SW480 (cell line): ENCODE data around the gene MRTFA.
A peak's percentile ranks its signal among the peaks of the same experiment; 100 is the strongest.

Experiments
- DNase-seq: peaks from one replicate; pipeline ENCODE4 v3.0.0-alpha.2; 2016; ENCODE audit warnings: low spot score

The MRTFA gene

GRCh38 chr22:40463017-40463631 is 173.4 kb downstream of the MRTFA start:
- no peak for DNase-seq

- no peak for DNase-seq
Observed at GRCh38 chr22:40462195-40462984, 174.1 kb downstream of the MRTFA start.

GRCh38 chr22:40453671-40454070 is 182.8 kb downstream of the MRTFA start:
- no peak for DNase-seq

GRCh38 chr22:40452730-40453487 is 183.6 kb downstream of the MRTFA start:
- DNase-seq = no peak

- DNase-seq = no peak
Observed at GRCh38 chr22:40451210-40451609, 185.3 kb downstream of the MRTFA start.

GRCh38 chr22:40450616-40451015 is 185.9 kb downstream of the MRTFA start:
- DNase-seq = no peak

- no peak for DNase-seq
Observed at GRCh38 chr22:40449676-40450035, 186.9 kb downstream of the MRTFA start.

GRCh38 chr22:40446203-40446602 is 190.3 kb downstream of the MRTFA start:
- DNase-seq = no peak

GRCh38 chr22:40444178-40444831 is 192.2 kb downstream of the MRTFA start:
- no peak for DNase-seq

- DNase-seq = no peak
Observed at GRCh38 chr22:40443732-40444131, 192.8 kb downstream of the MRTFA start.

- DNase-seq = no peak
Observed at GRCh38 chr22:40441761-40442390, 194.6 kb downstream of the MRTFA start.

- DNase-seq = peak; percentile 63
Observed at GRCh38 chr22:40436505-40437431, 199.8 kb downstream of the MRTFA start.

GRCh38 chr22:40434745-40435144 is 201.8 kb downstream of the MRTFA start:
- DNase-seq = no peak

- no peak for DNase-seq
Observed at GRCh38 chr22:40434106-40434505, 202.4 kb downstream of the MRTFA start.

GRCh38 chr22:40433416-40434090 is 203.0 kb downstream of the MRTFA start:
- DNase-seq = no peak

GRCh38 chr22:40432625-40433024 is 203.9 kb downstream of the MRTFA start:
- DNase-seq = no peak

GRCh38 chr22:40432157-40432556 is 204.4 kb downstream of the MRTFA start:
- DNase-seq = no peak

GRCh38 chr22:40430991-40431390 is 205.5 kb downstream of the MRTFA start:
- DNase-seq = no peak

- no peak for DNase-seq
Observed at GRCh38 chr22:40429481-40429880, 207.0 kb downstream of the MRTFA start.

GRCh38 chr22:40428796-40429195 is 207.7 kb downstream of the MRTFA start:
- no peak for DNase-seq
